Lower leg skin (tissue), 3 donors: ENCODE measurements around the gene GJA10.

Experiments used
- CTCF ChIP-seq, 3 donors: fragments of 450-650 bp; IDR thresholded peaks; one replicate each; pipeline ENCODE4 v1.5.1; 2016; ENCODE audit warnings: antibody characterized with exemption in 3 of 3, mild to moderate bottlenecking in 3 of 3, moderate library complexity in 2 of 3
- POLR2A ChIP-seq, 2 donors: fragments of 450-650 bp; IDR thresholded peaks; one replicate each; pipeline ENCODE4 v1.6.1; 2016 to 2017; ENCODE audit warnings: antibody characterized with exemption in 2 of 2, mild to moderate bottlenecking in 1 of 2, moderate library complexity in 1 of 2

GRCh38 chr6:89866024-89866678, 28.1 kb upstream of the GJA10 start:
- TF ChIP-seq CTCF (IDR thresholded peaks at IDR 0.05) (no peak), POLR2A (IDR thresholded peaks at IDR 0.05) (no peak)
